HG02610 (cell line): ENCODE data around the gene CHCHD2.
"Not testable (repeated sequence)": the region's sequence is repeated elsewhere in the genome, so short reads cannot be mapped to it uniquely, and the experiment has no call there.

Experiments
- ATAC-seq: cut with Tn5 transposase; IDR thresholded peaks from one replicate; pipeline ENCODE4 v1.9.1; 2021; ENCODE audit warnings: mild to moderate bottlenecking, moderate library complexity; ENCODE audit not compliant: unreplicated experiment

CHCHD2 gene, protein sequence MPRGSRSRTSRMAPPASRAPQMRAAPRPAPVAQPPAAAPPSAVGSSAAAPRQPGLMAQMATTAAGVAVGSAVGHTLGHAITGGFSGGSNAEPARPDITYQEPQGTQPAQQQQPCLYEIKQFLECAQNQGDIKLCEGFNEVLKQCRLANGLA

GRCh38 chr7:56106108-56107073 is at the start of gene CHCHD2:
TSS of gene CHCHD2 (minus strand) at chr7:56106476. CDS start at chr7:56106413, 63 bp downstream.
- peak; percentile 99 for ATAC-seq

- not testable (repeated sequence) for ATAC-seq
Observed at GRCh38 chr7:56131062-56131461, 24.8 kb upstream of the CHCHD2 start.

DNA sequence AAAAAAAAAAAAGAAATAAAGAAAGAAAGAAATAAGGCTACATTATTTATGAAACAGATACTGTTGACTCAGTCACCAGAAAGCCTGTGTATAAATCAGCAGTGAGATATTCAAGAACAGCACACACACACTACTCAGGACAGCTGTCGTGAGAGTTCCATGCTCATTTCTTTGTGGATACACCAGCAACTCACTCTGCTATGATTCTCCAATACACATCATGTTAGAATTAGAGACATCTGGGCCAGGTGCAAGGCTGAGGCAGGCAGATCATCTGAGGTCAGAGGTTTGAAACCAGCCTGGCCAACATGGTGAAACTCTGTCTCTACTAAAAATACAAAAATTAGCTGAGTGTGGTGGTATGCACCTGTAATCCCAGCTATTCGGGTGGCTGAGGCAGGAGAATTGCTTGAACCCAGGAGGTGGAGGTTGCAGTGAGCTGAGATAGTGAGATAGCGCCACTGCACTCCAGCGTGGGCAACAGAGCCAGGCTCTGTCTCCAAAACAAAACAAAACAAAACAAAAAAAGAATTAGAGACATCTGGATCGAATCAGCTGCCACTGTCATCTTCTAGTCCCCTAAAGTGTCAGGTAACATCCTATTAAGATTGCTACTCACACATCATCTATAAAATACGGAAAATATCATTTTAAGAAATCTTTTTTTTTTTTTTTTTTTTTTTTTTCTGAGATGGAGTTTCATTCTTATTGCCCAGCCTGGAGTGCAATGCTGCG is 21.1 kb upstream of the CHCHD2 start:
- ATAC-seq: no peak

GRCh38 chr7:56125831-56126230 is 19.6 kb upstream of the CHCHD2 start:
- no peak for ATAC-seq

GRCh38 chr7:56124981-56125380 is 18.7 kb upstream of the CHCHD2 start:
- ATAC-seq: no peak

GRCh38 chr7:56121440-56121839 is 15.2 kb upstream of the CHCHD2 start:
- ATAC-seq: no peak

- ATAC-seq: no peak
Observed at GRCh38 chr7:56115852-56116538, 9.7 kb upstream of the CHCHD2 start, which contains the start of gene NUPR2. TSS of gene NUPR2 (minus strand) at chr7:56116417. CDS start at chr7:56116314, 103 bp downstream.

- ATAC-seq: not testable (repeated sequence)
Observed at GRCh38 chr7:56112244-56112643, 6.0 kb upstream of the CHCHD2 start.

DNA sequence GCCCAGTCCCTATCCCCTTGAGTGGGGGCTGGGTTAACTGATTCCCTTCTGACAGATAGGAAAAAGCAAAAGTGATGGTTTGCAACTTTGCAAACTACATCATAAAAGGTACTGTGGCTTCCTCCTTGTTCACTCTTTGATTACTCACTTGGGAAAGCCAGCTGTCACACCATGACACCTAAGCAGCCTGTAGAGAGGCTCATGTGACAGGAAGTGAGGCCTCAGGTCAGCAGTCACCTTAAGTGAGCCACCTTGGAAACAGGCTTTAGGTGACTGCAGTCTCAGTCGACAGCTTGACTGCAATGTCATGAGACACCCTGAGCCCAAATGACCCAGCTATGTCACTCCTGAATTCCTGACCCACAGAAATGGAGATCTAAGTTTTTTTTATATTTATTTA is 4.3 kb upstream of the CHCHD2 start:
- no peak for ATAC-seq

DNA sequence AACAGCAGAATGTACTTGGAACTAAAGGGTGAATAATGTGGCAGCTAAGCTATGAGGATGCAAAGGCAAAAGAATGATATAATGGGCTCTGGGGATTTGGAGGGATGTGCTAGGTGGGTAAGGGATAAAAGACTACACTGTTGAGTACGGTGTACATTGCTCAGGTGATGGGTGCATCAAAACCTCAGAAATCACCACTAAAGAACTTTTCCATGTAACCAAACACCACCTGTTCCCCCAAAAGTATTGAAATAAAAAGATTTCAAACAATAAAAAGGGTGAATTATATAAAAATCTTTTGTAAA is 1.6 kb upstream of the CHCHD2 start:
- ATAC-seq: no peak

- peak; percentile 17 for ATAC-seq
Observed at GRCh38 chr7:56105508-56105907, 768 bp downstream of the CHCHD2 start.

DNA sequence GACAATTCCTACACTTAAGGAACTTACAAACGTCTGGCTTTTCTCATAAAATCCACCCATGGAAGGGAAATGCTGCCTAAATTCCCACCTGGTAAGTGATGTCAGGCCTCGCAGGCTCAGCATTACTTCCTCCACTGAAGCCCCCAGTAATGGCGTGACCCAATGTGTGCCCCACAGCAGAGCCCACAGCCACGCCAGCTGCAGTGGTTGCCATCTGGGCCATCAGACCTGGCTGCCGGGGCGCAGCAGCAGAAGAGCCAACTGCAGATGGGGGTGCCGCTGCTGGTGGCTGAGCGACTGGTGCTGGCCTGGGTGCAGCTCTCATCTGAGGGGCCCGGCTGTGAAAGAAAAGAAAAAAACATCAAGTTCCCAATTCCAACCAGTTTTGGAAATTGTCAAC is 2.1 kb downstream of the CHCHD2 start:
- ATAC-seq: not testable (repeated sequence)

GRCh38 chr7:56099653-56100052 is 6.6 kb downstream of the CHCHD2 start:
- ATAC-seq: no peak

DNA sequence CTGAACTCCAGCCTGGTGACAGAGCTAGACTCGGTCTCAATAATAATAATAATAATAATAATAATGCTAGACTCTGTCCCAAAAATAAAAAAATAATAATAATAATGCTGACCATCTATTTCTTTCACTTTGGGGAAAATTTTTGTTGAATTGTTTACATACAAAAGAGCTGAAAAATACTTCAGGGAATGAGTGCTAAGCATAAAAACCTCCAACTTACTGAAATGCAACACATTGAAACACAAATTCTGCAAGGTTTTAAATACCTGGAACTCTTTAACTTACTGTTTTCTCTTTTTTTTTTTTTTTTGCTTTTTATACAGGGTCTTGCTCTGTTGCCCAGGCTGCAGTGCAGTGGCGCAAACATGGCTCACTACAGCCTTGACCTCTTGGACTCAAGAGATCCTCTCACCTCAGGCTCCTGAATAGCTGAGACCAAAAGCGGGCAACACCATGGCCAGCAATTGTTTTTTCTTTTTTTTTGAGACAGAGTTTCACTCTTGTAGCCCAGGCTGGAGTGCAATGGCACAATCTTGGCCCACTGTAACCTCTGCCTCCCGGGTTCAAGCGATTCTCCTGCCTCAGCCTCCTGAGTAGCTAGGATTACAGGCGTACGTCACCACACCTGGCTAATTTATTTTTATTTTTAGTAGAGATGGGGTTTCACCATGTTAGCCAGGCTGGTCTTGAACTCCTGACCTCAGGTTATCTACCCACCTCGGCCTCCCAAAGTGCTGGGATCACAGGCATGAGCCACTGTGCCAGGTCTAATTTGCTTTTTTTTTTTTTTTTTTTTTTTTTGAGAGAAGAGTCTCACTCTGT is 7.9 kb downstream of the CHCHD2 start:
- not testable (repeated sequence) for ATAC-seq

GRCh38 chr7:56097700-56098099 is 8.6 kb downstream of the CHCHD2 start:
- no peak for ATAC-seq

- ATAC-seq: no peak
Observed at GRCh38 chr7:56092789-56093531, 13.3 kb downstream of the CHCHD2 start, which contains the start of gene PHKG1. TSS of gene PHKG1 (minus strand) at chr7:56092952. CDS start at chr7:56088941, 4,011 bp downstream.

DNA sequence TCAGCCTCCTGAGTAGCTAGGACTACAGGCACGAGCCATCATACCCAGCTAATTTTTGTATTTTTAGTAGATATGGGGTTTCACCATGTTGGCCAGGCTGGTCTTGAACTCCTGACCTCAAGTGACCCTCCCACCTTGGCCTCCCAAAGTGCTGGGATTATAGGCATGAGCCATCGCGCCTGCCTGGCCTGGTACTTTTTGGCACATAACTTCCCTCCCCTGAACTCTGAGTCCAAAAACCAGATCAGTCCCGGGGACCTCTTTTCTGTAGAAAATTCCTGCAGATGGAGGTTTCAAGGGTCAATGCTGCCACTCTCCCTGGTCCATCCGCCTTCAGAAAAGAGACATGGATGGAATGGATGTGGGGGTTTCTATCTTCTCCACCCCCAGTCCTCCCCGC is 13.9 kb downstream of the CHCHD2 start:
- not testable (repeated sequence) for ATAC-seq

DNA sequence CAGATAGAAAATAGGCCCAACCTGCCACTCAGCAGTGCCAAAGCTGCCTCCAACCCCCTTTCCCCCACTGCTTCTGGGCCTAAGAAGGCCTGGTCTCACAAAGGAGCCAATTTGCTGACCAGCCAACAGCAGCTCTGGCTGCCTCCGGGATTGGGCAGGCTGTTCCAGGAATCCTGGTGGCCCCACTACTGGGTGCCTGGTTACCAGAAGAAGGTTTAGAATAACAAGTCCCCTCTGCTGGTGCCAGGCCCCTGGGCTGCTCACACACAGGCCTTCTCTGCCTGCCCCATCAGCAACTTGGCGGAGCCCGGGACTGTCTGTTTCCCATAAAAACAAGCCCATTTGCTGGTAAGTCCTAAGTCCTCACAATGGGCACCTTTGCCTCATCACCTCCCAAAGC is 14.7 kb downstream of the CHCHD2 start:
- ATAC-seq: no peak

DNA sequence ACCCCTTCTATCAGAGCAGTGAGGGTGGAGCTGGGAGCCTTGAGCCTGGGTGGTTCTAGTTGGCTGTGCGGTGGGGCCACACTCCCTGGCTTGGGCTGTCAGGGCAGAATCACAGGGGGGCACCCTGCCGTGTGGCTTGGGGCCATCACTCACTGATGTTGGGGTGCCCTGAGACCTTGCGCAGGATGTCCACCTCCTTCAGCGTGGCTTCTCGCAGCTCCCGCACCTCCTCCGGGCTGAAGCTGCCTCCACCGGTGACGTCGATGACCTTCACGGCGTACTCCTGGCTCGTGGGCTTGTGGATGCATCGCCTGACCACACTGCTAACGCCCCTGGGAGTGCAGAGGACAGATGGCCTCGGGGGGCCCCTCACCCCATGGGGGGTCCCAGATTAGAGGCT is 18.8 kb downstream of the CHCHD2 start:
- no peak for ATAC-seq
